GM12878 (cell line): Measurements from ENCODE around the gene TMEM14B. TPM values are rescaled to one million over a fixed set of nuclear protein-coding genes. Genes with fewer than 3 reads are reported as not detected.

Experiments
- ATAC-seq: fragments of 200-7000 bp; cut with Tn5 transposase; 3 replicates; pipeline ENCODE4 v1.9.1; 2020; ENCODE audit warnings: mild to moderate bottlenecking, moderate library complexity
- BruUV-seq: library from RNA; stranded (reverse); fragments of 400-500 nt; replicated peaks from 2 replicates; lab custom pipeline; 2021; lab: Mats Ljungman, UMichigan
- CTCF ChIA-PET: fragments of 300-600 bp; sonication (Branson Sonifier 250); formaldehyde crosslinking; extraction: SDS; loops from one replicate; lab custom pipeline; 2021; ENCODE audit warnings: inconsistent platforms; lab: Yijun Ruan, JAX
- POLR2A ChIA-PET: fragments of 350-600 bp; formaldehyde crosslinking; extraction: SDS; loops from one replicate; lab custom pipeline; 2021; ENCODE audit warnings: inconsistent platforms; lab: Charles Lee
- RAD21 ChIA-PET: fragments of 300-600 bp; sonication (Branson Sonifier 250); formaldehyde crosslinking; loops from one replicate; lab custom pipeline; 2023; ENCODE audit warnings: antibody characterized with exemption; ENCODE audit not compliant: unreplicated experiment; lab: Charles Lee
- SMC1A ChIA-PET: fragments of 300-600 bp; sonication (Branson Sonifier 250); formaldehyde crosslinking; loops from one replicate; lab custom pipeline; 2023; ENCODE audit not compliant: unreplicated experiment, uncharacterized antibody; lab: Charles Lee
- DNase-seq: peaks from one replicate; pipeline ENCODE4 v3.0.0-alpha.2; 2011; ENCODE audit warnings: low read depth, low spot score
- FAIRE-seq: peaks from 3 replicates; lab custom pipeline; 2011; peaks lifted over from hg19 to GRCh38; lab: Jason Lieb, UNC
- H2AFZ ChIP-seq: 2 replicates; pipeline ENCODE4 v1.6.0; 2011; ENCODE audit warnings: low read depth, low read length, control low read depth; ENCODE audit not compliant: control insufficient read depth
- H3K27ac ChIP-seq: 2 replicates; pipeline ENCODE4 v1.5.1; 2011; ENCODE audit warnings: control low read depth; ENCODE audit not compliant: control insufficient read depth, insufficient read depth
- H3K27me3 ChIP-seq, 2 experiments: replicated peaks in 1 of 2; 2 replicates each; pipeline versions ENCODE4 v1.6.0 to v1.6.1; 2011; ENCODE audit warnings: low read length in 1 of 2; ENCODE audit not compliant: control insufficient read depth in 2 of 2, insufficient read depth in 2 of 2
- H3K36me3 ChIP-seq, 2 experiments: 2 replicates each; pipeline ENCODE4 v1.5.1; 2011; ENCODE audit warnings: low read length in 1 of 2; ENCODE audit not compliant: control insufficient read depth in 2 of 2, insufficient read depth in 2 of 2
- H3K4me1 ChIP-seq: 2 replicates; pipeline ENCODE4 v1.6.1; 2011; ENCODE audit warnings: mild to moderate bottlenecking, low read length, moderate library complexity, mixed read lengths; ENCODE audit not compliant: control insufficient read depth, insufficient read depth
- H3K4me2 ChIP-seq: 2 replicates; pipeline ENCODE4 v1.6.0; 2011; ENCODE audit warnings: control low read depth; ENCODE audit not compliant: control insufficient read depth, insufficient read depth
- H3K4me3 ChIP-seq: fragments of 200-600 bp; sonication (generic); 2 replicates; pipeline ENCODE4 v1.5.1; 2016
- H3K79me2 ChIP-seq: 2 replicates; pipeline ENCODE4 v1.6.0; 2011; ENCODE audit warnings: low read length; ENCODE audit not compliant: control insufficient read depth, insufficient read depth
- H3K9ac ChIP-seq: 2 replicates; pipeline ENCODE4 v1.8.0; 2011; ENCODE audit warnings: low read length, control low read depth, mixed read lengths; ENCODE audit not compliant: control insufficient read depth, insufficient read depth
- H3K9me3 ChIP-seq: replicated peaks from 3 replicates; pipeline ENCODE4 v1.5.1; 2011; ENCODE audit warnings: mild to moderate bottlenecking, low read length; ENCODE audit not compliant: control insufficient read depth, insufficient read depth
- H4K20me1 ChIP-seq: 2 replicates; pipeline ENCODE4 v1.6.0; 2011; ENCODE audit not compliant: control insufficient read depth, insufficient read depth
- CBFB ChIP-seq: IDR thresholded peaks from 2 replicates; pipeline ENCODE4 v1.6.1; 2016; ENCODE audit warnings: antibody characterized with exemption, low read depth
- CEBPB ChIP-seq, 2 experiments: fragments of 150-350 bp in 1 of 2; IDR thresholded peaks; 2 replicates each; pipeline ENCODE4 v1.6.1; 2012 to 2014; ENCODE audit warnings: low read depth in 2 of 2, low read length in 2 of 2, borderline replicate concordance in 1 of 2, inconsistent platforms in 1 of 2
- IRF4 ChIP-seq: IDR thresholded peaks from 2 replicates; pipeline ENCODE4 v1.6.1; 2011; ENCODE audit warnings: low read depth, low read length
- NFIC ChIP-seq: IDR thresholded peaks from 2 replicates; pipeline ENCODE4 v1.6.1; 2012; ENCODE audit warnings: low read depth, mild to moderate bottlenecking, inconsistent platforms, low read length, moderate library complexity
- POLR2AphosphoS2 ChIP-seq: IDR thresholded peaks from 2 replicates; pipeline ENCODE4 v1.6.1; 2011; ENCODE audit warnings: low read depth, mild to moderate bottlenecking, low read length, improper control_type of control experiment, moderate library complexity
- RCOR1 ChIP-seq: conservative IDR thresholded peaks from 2 replicates; pipeline ENCODE4 v1.6.1; 2012; ENCODE audit warnings: low read depth, low read length, improper control_type of control experiment
- SIN3A ChIP-seq: IDR thresholded peaks from 2 replicates; pipeline ENCODE4 v1.6.1; 2012; ENCODE audit warnings: low read depth, low read length, improper control_type of control experiment
- TARDBP ChIP-seq: IDR thresholded peaks from 2 replicates; pipeline ENCODE4 v1.6.1; 2016; ENCODE audit warnings: borderline replicate concordance
- WGBS: methylation state at CpG from one replicate; pipeline ENCODE4 v1.1.6; 2016; ENCODE audit warnings: low lambda C conversion rate; ENCODE audit not compliant: insufficient replicate concordance, insufficient coverage; ENCODE audit errors: missing lambda C conversion rate; 5-methylcytosine and 5-hydroxymethylcytosine counted together
- in situ Hi-C: fragments of 300-500 bp; cut with MboI; formaldehyde crosslinking; loops from 9 replicates; pipeline ENCODE4 v1.14.3; 2018; ENCODE audit warnings: mixed read lengths
- intact Hi-C: fragments of 100-400 bp; cut with micrococcal nuclease; formaldehyde crosslinking; loops from one replicate; pipeline ENCODE4 v1.14.2; 2022; ENCODE audit not compliant: unreplicated experiment
- polyA plus RNA-seq, 11 experiments: library from polyadenylated mRNA; depleted of rRNA in 4 of 11; unstranded in 6 of 11; stranded (reverse) in 5 of 11; fragments of >200 nt; fragmentation: Nextera tagmentation in 4 of 11; fragmentation: Illumina TruSeq in 1 of 11; extraction: Ambion mirVana in 4 of 11; extraction: Trizol in 1 of 11; gene quantifications; 1 replicate in 1 of 11; 2 replicates in 10 of 11; pipeline versions ENCODE4 v1.2.1 to v1.2.3, GENCODE V29; 2011 to 2016; ENCODE audit warnings: inconsistent platforms in 2 of 11, missing spikeins in 2 of 11, low read depth in 1 of 11
- total RNA-seq, 4 experiments: library from RNA; depleted of rRNA in 3 of 4; stranded (reverse); fragments of >200 nt in 3 of 4; fragmentation: Illumina TruSeq in 1 of 4; extraction: Trizol in 1 of 4; gene quantifications; 2 replicates each; pipeline versions ENCODE4 v1.2.1 to v1.2.3, GENCODE V29; 2013 to 2021
- TF ChIP-seq, protein P1 (sequence below): fragments of 450-650 bp; IDR thresholded peaks from 2 replicates; pipeline ENCODE4 v1.6.1; 2016; ENCODE audit warnings: mild to moderate bottlenecking, moderate library complexity, borderline replicate concordance
- TF ChIP-seq, protein P2 (sequence below): fragments of 450-650 bp; IDR thresholded peaks from 2 replicates; pipeline ENCODE4 v1.6.1; 2018; ENCODE audit warnings: borderline replicate concordance, mild to moderate bottlenecking; ENCODE audit not compliant: partially characterized antibody

TMEM14B gene
- total and polyA plus RNA-seq, 10 of the 15 experiments (the other 5 are each of a cell fraction or from before 2014, with no cell fraction given): 80.5 to 399 (median 136) TPM

DNA sequence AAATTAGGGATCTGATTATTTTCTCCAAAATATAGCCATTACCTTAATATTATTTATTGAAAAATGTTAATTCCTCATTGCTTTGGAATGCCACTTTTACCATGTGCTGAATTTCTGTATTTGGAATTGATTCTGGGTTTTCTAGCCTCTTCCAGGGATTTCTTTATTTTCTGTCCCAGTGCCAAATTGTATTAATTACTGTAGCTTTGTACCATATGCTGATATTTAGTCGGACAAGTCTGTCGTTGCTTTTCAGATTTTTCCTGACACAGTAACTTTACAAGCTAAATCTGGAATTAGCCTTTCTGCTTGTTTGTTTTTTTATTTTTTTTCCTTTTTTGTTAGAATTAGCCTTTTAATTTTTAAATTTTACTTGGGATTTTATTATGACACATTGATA is 10.9 kb upstream of the TMEM14B start:
- no peak for DNase-seq
- intact Hi-C loops: no loop called here
- ChIA-PET CTCF (interaction anchor here (0.6 kb wide), 1 partner anchor 14 kb away, joined by 3 read pairs; no protein-coding TSS in a partner anchor), SMC1A (interaction anchor here (0.5 to 2.9 kb wide), 2 partner anchors 11 to 960 kb away, joined by 4 to 19 read pairs; partner anchors contain the start of gene TMEM14B), RAD21 (no interaction called here), POLR2A (no interaction called here)
- H3K4me2 ChIP-seq: no peak overlapping the region
- no peaks in the 10 kb centered on the region for H3K27me3 ChIP-seq
- H3K9me3 ChIP-seq: no peaks in the 10 kb centered on the region; the same call in 2 of the 3 replicates
- WGBS: 100% methylated on average over 2 of the region's 2 CpGs
- no peak overlapping the region for H2AFZ ChIP-seq
- H3K4me3 ChIP-seq: no peak overlapping the region
- no peaks in the 10 kb centered on the region for H3K4me1 ChIP-seq
- H3K36me3 ChIP-seq: peaks cover 0 to 2% of the 10 kb centered on the region in 2 experiments; a peak in 1 of 4 replicates
- no peak overlapping the region for H3K9ac ChIP-seq
- no peaks in the 10 kb centered on the region for H4K20me1 ChIP-seq
- no peak for ATAC-seq
- no peak for FAIRE-seq
- TF ChIP-seq RCOR1 (no peak), IRF4 (no peak), SIN3A (no peak), TARDBP (no peak), CBFB (no peak), NFIC (no peak), POLR2AphosphoS2 (no peak), CEBPB (IDR thresholded peaks at IDR 0.05; ENCODE audit: borderline replicate concordance in 1 of 2, low read depth in 2 of 2, low read length in 2 of 2) (no peak)
- TF ChIP-seq, protein P1, sequence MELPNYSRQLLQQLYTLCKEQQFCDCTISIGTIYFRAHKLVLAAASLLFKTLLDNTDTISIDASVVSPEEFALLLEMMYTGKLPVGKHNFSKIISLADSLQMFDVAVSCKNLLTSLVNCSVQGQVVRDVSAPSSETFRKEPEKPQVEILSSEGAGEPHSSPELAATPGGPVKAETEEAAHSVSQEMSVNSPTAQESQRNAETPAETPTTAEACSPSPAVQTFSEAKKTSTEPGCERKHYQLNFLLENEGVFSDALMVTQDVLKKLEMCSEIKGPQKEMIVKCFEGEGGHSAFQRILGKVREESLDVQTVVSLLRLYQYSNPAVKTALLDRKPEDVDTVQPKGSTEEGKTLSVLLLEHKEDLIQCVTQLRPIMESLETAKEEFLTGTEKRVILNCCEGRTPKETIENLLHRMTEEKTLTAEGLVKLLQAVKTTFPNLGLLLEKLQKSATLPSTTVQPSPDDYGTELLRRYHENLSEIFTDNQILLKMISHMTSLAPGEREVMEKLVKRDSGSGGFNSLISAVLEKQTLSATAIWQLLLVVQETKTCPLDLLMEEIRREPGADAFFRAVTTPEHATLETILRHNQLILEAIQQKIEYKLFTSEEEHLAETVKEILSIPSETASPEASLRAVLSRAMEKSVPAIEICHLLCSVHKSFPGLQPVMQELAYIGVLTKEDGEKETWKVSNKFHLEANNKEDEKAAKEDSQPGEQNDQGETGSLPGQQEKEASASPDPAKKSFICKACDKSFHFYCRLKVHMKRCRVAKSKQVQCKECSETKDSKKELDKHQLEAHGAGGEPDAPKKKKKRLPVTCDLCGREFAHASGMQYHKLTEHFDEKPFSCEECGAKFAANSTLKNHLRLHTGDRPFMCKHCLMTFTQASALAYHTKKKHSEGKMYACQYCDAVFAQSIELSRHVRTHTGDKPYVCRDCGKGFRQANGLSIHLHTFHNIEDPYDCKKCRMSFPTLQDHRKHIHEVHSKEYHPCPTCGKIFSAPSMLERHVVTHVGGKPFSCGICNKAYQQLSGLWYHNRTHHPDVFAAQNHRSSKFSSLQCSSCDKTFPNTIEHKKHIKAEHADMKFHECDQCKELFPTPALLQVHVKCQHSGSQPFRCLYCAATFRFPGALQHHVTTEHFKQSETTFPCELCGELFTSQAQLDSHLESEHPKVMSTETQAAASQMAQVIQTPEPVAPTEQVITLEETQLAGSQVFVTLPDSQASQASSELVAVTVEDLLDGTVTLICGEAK: no peak
- TF ChIP-seq, protein P2, sequence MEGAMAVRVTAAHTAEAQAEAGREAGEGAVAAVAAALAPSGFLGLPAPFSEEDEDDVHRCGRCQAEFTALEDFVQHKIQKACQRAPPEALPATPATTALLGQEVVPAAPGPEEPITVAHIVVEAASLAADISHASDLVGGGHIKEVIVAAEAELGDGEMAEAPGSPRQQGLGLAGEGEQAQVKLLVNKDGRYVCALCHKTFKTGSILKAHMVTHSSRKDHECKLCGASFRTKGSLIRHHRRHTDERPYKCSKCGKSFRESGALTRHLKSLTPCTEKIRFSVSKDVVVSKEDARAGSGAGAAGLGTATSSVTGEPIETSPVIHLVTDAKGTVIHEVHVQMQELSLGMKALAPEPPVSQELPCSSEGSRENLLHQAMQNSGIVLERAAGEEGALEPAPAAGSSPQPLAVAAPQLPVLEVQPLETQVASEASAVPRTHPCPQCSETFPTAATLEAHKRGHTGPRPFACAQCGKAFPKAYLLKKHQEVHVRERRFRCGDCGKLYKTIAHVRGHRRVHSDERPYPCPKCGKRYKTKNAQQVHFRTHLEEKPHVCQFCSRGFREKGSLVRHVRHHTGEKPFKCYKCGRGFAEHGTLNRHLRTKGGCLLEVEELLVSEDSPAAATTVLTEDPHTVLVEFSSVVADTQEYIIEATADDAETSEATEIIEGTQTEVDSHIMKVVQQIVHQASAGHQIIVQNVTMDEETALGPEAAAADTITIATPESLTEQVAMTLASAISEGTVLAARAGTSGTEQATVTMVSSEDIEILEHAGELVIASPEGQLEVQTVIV: no peak
- BruUV-seq: no TSS peak
- in situ Hi-C loops: no loop called here
- no peak overlapping the region for H3K27ac ChIP-seq
- no peaks in the 10 kb centered on the region for H3K79me2 ChIP-seq
